Measurements from ENCODE around the gene UROC1.

DNA sequence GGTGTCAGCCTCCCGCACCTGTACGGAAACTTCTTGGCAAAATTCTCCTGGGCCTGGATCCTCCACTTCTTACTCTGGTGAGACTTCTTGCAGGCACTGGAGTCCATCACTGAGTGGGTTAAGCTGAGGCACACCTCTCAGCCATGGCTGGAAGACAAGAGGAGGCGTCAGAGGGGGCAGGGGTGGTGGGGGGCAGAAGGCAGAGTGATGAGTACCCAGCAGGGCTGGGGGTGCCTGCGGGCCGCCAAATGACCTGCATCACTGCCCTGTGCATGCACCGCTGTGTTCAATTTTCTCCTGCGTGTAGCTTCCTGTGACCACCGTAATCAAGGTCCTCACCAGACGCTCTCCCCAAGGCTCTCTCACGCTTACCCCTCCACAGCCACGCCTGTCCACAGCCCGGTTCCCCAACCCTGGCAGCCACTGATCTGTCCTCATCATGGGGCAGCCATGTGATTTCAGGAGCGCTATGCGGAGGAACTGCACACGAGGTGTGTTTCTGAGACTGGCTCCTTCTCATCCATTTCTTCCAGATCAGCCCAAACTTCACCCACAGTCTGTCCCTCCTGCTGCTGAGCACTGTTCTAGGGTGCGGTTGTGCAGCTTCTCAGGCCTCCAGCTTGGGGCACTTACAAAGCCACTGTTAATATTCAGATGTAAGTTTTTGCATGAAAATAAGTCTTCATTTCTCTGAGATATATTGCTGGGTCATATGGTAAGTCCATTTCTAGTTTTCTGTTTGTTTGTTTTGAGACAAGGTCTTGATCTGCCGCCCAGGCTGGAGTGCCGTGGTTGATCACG is 35.9 kb upstream of the UROC1 start:
- TF ChIP-seq CTCF (IDR thresholded peaks at IDR 0.05) (no peak), POLR2AphosphoS5 (IDR thresholded peaks at IDR 0.05) (no peak)

Data from breast epithelium (tissue), 3 donors.